H1 (cell line): ENCODE results near the gene IFNAR2.

Experiments
- CTCF ChIP-seq, 3 experiments: IDR thresholded peaks; 1 replicate in 2 of 3; 2 replicates in 1 of 3; pipeline versions ENCODE4 v1.5.1 to v1.6.1; 2011; ENCODE audit warnings: low read length in 3 of 3, mild to moderate bottlenecking in 3 of 3, inconsistent platforms in 2 of 3, low read depth in 1 of 3, moderate library complexity in 1 of 3; ENCODE audit not compliant: insufficient read depth in 1 of 3; ENCODE audit errors: control extremely low read depth in 1 of 3
- EP300 ChIP-seq, 2 experiments: IDR thresholded peaks; 1 replicate in 1 of 2; 2 replicates in 1 of 2; pipeline ENCODE4 v1.6.1; 2011 to 2012; ENCODE audit warnings: low read depth in 2 of 2, low read length in 2 of 2, mild to moderate bottlenecking in 2 of 2, borderline replicate concordance in 1 of 2, inconsistent platforms in 1 of 2, moderate library complexity in 1 of 2
- EZH2 ChIP-seq: fragments of 200-600 bp; sonication (generic); IDR thresholded peaks from 2 replicates; pipeline ENCODE4 v1.7.1; 2012; ENCODE audit warnings: low read depth, mild to moderate bottlenecking, moderate library complexity, low read length, inconsistent platforms; ENCODE audit not compliant: severe bottlenecking
- USF2 ChIP-seq: IDR thresholded peaks from 2 replicates; pipeline ENCODE4 v1.6.1; 2011; ENCODE audit warnings: low read length, improper control_type of control experiment

DNA sequence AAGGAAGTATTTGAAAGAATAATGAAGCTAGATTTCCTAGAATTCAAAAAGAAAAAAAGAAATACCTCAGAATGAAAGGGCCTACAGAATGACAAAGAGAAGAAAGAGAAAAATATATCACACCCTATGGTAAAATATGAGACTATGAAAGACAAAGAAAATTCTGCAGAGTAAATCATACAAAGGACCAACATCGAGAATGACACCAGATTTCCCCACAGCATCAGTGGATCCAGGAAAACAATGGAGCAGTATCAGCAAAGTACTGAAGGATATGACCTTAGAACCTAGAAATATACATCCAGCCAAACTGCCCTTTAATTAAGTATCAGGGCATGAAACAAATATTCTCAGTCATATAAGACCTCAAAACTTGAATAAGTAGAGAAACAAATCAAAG, 21.2 kb upstream of the IFNAR2 start:
- TF ChIP-seq CTCF (IDR thresholded peaks at IDR 0.05; ENCODE audit: control extremely low read depth in 1 of 3, insufficient read depth in 1 of 3, low read depth in 1 of 3, low read length in 3 of 3) (no peak), EP300 (IDR thresholded peaks at IDR 0.05; ENCODE audit: borderline replicate concordance in 1 of 2, low read depth in 2 of 2, low read length in 2 of 2) (no peak), EZH2 (no peak), USF2 (no peak)
